Right renal cortex interstitium (tissue), 3 donors: ENCODE results near the gene GPC5. TPM values are rescaled to one million over a fixed set of nuclear protein-coding genes. Genes with fewer than 3 reads are reported as not detected.

ENCODE experiments used
- DNase-seq, 3 donors: peaks; one replicate each; pipeline ENCODE4 v3.0.0-alpha.2; 2013; ENCODE audit warnings: low read depth in 3 of 3, low spot score in 2 of 3
- polyA plus RNA-seq, 3 donors: library from polyadenylated mRNA; unstranded; fragments of 120-200 nt; gene quantifications; one replicate each; pipeline ENCODE4 v1.2.1, GENCODE V29; 2013; ENCODE audit not compliant: insufficient read length in 3 of 3

The GPC5 gene
- polyA plus RNA-seq, 3 donors, result 3.5 to 6.2 (median 4.8) TPM

GRCh38 chr13:91531646-91532045 is 133.2 kb downstream of the GPC5 start:
- no peak for DNase-seq

GRCh38 chr13:91533354-91533753 is 134.9 kb downstream of the GPC5 start:
- no peak for DNase-seq

- DNase-seq, result no peak
Measured at GRCh38 chr13:91534996-91535395, 136.6 kb downstream of the GPC5 start.

DNA sequence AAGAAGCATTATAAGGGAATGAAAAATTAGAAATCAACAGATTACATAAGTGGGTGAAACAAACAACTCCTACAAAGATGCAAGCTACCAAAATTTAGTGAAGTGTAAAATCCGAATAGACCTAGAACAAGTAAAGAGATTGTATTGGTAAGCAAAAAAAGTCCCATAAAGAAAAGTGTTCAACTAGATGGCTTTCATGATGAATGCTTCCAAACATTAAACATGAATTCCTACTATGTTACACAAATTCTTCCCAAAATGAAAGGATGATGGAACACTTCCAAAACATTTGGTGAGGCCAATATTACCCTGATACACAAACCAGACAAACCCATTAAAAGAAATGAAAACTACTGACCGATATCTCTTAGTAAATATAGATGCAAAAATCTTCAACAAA is 139.0 kb downstream of the GPC5 start:
- no peak for DNase-seq

- no peak for DNase-seq
Measured at GRCh38 chr13:91539286-91540157, 141.1 kb downstream of the GPC5 start.

- DNase-seq, result no peak
Measured at GRCh38 chr13:91540158-91540736, 141.8 kb downstream of the GPC5 start.

DNA sequence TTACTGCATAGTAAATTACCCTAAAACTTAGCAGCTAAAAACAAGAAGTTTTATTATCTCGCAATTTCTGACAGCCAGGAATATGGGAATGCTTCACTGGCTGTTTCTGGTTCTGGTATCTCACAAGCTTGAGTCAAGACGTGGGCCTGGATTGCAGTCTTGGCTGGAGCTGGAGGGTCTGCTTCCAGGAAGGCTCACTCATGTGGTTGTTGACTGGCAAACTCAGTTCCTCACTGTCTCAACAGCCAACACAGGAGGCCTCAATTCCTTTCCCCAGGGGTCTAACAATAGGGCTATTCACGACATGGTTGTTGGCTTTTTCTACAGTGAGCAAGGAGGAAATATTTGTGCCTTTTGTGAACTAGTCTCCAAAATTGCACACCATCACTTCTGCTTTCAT is 146.3 kb downstream of the GPC5 start:
- no peak for DNase-seq

GRCh38 chr13:91546900-91547299 is 148.5 kb downstream of the GPC5 start:
- DNase-seq, result no peak

DNA sequence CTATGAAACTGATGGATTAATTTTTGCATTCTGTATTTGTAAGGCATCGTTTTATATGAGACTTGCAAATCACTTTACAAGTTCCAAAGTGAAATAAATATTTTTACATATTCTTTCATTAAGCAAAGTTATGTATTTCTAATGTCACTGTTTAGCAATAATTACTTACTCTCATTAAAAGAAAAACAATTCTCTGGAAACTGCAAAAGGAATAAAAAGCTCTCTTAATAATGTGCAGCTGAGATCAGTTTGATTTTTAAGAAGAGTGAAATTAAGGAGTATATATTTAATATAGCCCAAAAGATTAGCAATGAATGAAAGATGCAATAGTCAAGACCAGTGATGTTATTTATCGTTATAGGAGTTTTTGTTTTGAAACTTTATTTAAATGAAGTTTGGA is 155.2 kb downstream of the GPC5 start:
- DNase-seq, result no peak

- no peak for DNase-seq
Measured at GRCh38 chr13:91554101-91554500, 155.7 kb downstream of the GPC5 start.

DNA sequence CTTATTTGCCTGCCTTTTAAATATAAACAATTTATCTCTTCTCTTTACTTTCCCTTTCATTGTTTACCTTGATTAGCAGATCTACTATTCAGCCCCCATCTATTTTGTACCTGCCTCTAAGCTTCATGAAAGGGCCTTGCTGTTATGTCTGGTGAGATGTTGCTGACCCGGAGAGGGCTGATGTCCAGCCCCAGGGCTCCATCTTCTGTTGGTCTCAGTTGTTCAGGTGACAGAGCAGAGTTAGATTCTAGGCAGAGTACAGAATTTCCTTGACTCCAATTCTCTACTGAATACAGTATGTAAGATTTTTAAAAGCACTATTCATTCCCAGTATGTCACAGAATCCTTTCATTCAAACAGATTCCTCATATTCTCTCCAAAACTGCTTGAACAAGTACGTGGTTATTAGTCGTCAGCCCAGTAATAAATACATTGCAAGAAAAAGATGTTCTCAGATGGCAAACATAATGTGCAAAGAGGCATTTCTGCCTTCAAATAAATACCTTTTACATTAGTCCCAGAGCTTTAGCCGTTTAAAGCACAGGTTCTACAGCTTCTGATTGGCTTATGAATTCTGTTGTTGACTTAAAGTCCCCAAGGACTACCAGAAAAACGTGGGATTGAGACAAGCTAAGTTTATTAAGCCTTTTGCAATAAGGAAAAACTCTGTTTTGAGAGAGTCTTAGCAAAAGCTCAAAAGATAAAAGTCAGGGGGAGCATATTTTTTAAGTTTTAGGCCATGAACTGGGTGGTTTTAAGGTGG is 159.1 kb downstream of the GPC5 start:
- no peak for DNase-seq

DNA sequence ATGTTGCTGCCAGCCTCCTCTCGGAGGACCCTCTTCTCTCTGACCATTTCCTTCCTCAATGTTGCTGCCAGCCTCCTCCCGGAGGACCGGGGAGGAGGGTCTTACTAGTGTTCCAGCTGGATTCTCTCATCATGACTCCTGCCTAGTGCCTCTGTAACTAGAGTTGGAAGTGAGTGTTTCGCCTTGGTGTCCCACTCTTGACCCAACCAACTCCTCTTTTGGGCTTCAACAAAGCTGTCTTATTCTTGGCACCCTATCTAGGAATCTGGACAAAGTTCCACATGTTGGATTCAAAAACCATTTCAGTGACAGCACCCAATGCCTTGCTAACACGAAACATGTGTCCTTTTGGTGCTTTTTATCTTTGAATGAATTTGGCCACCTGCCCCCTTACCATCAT is 165.4 kb downstream of the GPC5 start:
- no peak for DNase-seq

DNA sequence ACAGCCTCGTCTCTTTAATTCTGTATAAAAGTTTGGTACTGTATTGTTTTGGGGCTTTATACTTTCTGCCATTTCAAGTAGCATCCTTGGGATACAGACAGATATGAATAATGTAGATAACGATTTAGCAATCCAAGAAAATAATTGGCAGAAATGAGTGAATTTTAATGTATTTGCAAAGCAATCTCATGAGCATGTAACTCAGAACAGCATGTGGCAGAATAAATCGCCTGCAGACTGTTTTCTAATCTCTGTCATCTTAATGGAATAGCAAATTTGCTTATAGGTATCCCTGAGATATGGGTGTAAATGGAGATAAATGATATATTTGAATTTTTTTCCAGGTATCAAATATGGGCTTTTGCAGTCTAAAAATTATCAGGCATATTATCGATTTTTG is 166.0 kb downstream of the GPC5 start:
- no peak for DNase-seq

GRCh38 chr13:91565296-91565695 is 166.9 kb downstream of the GPC5 start:
- DNase-seq, result no peak

DNA sequence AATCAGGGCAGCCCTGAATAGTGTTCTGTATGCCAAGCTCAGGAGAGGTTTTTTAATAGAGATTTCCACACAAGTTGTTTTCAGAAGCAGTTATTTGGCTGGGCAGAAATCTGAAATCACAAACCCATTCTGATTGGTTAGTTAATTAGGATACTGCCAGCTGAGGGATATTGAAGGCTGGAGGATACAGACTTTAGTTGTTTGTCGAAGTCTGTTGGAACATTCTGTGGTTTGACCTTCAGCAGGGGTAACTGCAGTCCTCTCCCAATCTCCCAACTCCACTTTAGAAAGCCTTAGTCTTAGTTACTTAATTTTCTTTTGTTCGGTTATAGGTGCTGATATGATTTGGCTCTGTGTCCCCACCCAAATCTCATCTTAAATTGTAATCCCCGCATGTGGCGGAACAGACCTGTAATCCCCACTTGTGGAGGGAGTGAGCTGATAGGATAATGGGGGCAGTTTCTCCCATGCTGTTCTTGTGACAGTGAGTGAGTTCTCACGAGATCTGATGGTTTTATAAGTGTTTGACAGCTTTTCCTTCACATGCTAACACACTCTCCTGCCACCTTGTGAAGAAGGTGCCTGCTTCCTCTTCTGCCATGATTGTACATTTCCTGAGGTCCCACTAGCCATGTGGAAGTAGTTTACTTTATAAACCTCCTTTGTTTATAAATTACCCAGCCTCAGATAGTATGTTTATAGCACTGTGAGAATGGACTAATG is 169.2 kb downstream of the GPC5 start:
- no peak for DNase-seq

DNA sequence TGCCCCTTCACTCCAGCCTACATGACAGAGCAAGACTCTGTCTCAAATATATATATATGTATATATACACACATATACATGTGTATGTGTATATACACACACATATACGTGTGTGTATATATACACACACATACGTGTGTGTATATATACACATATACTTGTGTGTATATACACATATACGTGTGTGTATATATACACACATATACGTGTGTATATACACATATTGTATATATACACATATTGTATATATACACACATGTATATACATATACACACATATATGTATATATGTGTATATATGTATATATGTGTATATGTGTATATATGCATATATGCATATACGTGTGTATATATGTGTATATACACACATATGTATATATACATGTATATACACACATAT is 173.3 kb downstream of the GPC5 start:
- no peak for DNase-seq

DNA sequence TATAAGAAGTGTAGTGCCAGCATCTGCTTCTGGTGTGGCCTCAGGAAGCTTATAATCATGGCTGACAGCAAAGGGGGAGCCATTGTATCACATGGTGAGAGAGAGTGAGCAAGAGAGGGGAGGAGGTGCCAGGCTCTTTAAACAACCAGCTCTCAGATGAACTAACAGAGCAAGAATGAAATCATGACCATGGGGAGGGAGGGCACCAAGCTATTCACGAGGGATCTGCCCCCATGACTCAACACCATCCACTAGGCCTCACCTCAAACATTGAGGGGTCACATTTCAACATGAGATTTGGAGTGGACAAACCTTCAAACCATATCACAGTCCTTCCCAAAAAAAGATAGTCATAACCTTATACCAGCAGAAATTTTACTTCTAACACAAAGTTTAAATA is 174.0 kb downstream of the GPC5 start:
- DNase-seq, result no peak

- no peak for DNase-seq
Measured at GRCh38 chr13:91572944-91573598, 174.7 kb downstream of the GPC5 start.

GRCh38 chr13:91574766-91575165 is 176.3 kb downstream of the GPC5 start:
- DNase-seq, result no peak

GRCh38 chr13:91576590-91576989 is 178.2 kb downstream of the GPC5 start:
- no peak for DNase-seq

DNA sequence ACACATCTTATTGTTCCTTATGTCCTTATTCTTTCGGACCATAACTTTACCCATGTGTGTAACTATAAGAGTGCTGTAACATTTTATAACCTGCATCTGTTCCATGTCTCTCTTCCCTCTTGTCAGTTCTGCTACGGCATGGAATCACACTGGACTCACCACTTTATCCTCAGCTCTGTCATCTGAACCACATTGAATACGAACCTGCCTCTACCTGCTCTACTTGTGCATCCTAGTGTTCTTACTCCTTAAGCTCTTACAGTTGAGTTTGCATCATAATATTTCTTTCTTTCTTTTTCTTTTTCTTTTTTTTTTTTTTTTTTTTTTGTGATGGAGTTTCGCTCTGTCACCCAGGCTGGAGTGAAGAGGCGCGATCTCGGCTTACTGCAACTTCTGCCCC is 180.9 kb downstream of the GPC5 start:
- no peak for DNase-seq
